DOHH2 (cell line): Measurements from ENCODE around the gene VCL.
"Not testable (repeated sequence)": the region's sequence is repeated elsewhere in the genome, so short reads cannot be mapped to it uniquely, and the experiment has no call there.

ENCODE experiments used
- H3F3A ChIP-seq: fragments of 200-600 bp; sonication (generic), shearing (Covaris generic); 2 replicates; pipeline ENCODE4 v1.6.0; 2016; ENCODE audit warnings: antibody characterized with exemption, mild to moderate bottlenecking; ENCODE audit not compliant: control insufficient read depth, insufficient read depth
- H3K27ac ChIP-seq: fragments of 200-600 bp; sonication (generic); 2 replicates; pipeline ENCODE4 v1.5.1; 2014; ENCODE audit warnings: low read depth, mild to moderate bottlenecking, low read length, moderate library complexity
- H3K27me3 ChIP-seq: fragments of 200-600 bp; sonication (generic); 2 replicates; pipeline ENCODE4 v1.6.1; 2014; ENCODE audit warnings: mild to moderate bottlenecking, low read length, mixed read lengths; ENCODE audit not compliant: control insufficient read depth
- H3K36me3 ChIP-seq: fragments of 200-600 bp; sonication (generic); 2 replicates; pipeline ENCODE4 v1.6.1; 2014; ENCODE audit warnings: mild to moderate bottlenecking, low read length, moderate library complexity, mixed read lengths; ENCODE audit not compliant: control insufficient read depth
- H3K4me1 ChIP-seq: fragments of 200-600 bp; sonication (generic); 2 replicates; pipeline ENCODE4 v1.6.1; 2014; ENCODE audit warnings: mild to moderate bottlenecking, low read length, mixed read lengths; ENCODE audit not compliant: control insufficient read depth
- H3K4me2 ChIP-seq: fragments of 200-600 bp; sonication (generic); 2 replicates; pipeline ENCODE4 v1.6.0; 2014; ENCODE audit warnings: mild to moderate bottlenecking, low read length, moderate library complexity
- H3K4me3 ChIP-seq: fragments of 200-600 bp; sonication (generic); 2 replicates; pipeline ENCODE4 v1.5.1; 2014; ENCODE audit warnings: mild to moderate bottlenecking, low read length, mixed read lengths
- H3K79me2 ChIP-seq: fragments of 200-600 bp; sonication (generic); 2 replicates; pipeline ENCODE4 v1.6.1; 2014; ENCODE audit warnings: mild to moderate bottlenecking, low read length, mixed read lengths; ENCODE audit not compliant: control insufficient read depth
- H3K9me2 ChIP-seq: fragments of 200-600 bp; sonication (generic); replicated peaks from 2 replicates; pipeline ENCODE4 v1.6.1; 2014; ENCODE audit warnings: mild to moderate bottlenecking, low read length, mixed read lengths; ENCODE audit not compliant: control insufficient read depth
- H3K9me3 ChIP-seq: fragments of 200-600 bp; sonication (generic); 2 replicates; pipeline ENCODE4 v1.6.1; 2014; ENCODE audit warnings: antibody characterized with exemption, low read length, mixed read lengths; ENCODE audit not compliant: control insufficient read depth, insufficient read depth
- H4K20me1 ChIP-seq: fragments of 200-600 bp; sonication (generic); 2 replicates; pipeline ENCODE4 v1.6.0; 2014; ENCODE audit warnings: low read depth, mild to moderate bottlenecking, antibody characterized with exemption, low read length, moderate library complexity; ENCODE audit not compliant: control insufficient read depth, insufficient read depth
- EZH2phosphoT487 ChIP-seq: fragments of 200-600 bp; sonication (generic); IDR thresholded peaks from 2 replicates; pipeline ENCODE4 v1.6.1; 2017; ENCODE audit warnings: borderline replicate concordance, mild to moderate bottlenecking, antibody characterized with exemption, low read length, moderate library complexity, mixed read lengths
- TF ChIP-seq, protein P1 (sequence below): fragments of 200-600 bp; sonication (generic); IDR thresholded peaks from one replicate; pipeline ENCODE4 v1.5.1; 2014; ENCODE audit warnings: antibody characterized with exemption, mild to moderate bottlenecking, low read depth, low read length; ENCODE audit not compliant: poor library complexity, severe bottlenecking

The VCL gene

DNA sequence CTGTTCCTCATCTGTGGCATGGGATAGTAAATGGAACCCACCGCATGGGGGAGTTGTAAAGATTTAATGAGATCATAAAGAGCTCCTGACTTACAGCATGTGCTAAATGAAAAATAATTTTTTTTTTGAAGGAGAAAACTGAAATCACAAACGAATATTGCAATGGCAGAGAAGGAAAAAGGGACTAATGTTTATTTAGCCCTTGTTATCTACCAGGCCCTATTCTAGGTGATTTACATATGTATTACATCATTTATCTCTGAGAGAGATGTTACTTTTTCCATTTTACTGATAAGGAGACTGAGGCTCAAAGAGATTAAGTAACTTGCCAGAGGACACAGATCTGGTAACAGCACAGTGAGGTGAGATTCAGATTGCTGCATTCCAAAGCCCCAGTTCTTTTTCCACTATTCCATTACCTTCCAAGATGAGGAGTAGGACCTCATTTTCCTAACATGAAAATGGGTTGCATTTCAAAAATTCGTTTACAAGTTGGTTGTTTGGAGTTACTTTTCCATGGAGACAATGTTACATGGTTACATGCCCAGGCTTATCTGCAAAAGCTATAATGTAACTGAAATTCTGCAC, 28.6 kb downstream of the VCL start:
- no peaks in the 10 kb centered on the region for H3K9me3 ChIP-seq
- no peak overlapping the region for H3K4me2 ChIP-seq
- TF ChIP-seq, protein P1, sequence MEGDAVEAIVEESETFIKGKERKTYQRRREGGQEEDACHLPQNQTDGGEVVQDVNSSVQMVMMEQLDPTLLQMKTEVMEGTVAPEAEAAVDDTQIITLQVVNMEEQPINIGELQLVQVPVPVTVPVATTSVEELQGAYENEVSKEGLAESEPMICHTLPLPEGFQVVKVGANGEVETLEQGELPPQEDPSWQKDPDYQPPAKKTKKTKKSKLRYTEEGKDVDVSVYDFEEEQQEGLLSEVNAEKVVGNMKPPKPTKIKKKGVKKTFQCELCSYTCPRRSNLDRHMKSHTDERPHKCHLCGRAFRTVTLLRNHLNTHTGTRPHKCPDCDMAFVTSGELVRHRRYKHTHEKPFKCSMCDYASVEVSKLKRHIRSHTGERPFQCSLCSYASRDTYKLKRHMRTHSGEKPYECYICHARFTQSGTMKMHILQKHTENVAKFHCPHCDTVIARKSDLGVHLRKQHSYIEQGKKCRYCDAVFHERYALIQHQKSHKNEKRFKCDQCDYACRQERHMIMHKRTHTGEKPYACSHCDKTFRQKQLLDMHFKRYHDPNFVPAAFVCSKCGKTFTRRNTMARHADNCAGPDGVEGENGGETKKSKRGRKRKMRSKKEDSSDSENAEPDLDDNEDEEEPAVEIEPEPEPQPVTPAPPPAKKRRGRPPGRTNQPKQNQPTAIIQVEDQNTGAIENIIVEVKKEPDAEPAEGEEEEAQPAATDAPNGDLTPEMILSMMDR = no peak
- TF ChIP-seq EZH2phosphoT487 = no peak
- peaks cover 74% of the 10 kb centered on the region for H3K79me2 ChIP-seq
- no peaks in the 10 kb centered on the region for H3K9me2 ChIP-seq
- H3K27me3 ChIP-seq = no peaks in the 10 kb centered on the region
- no peaks in the 10 kb centered on the region; the same call in none of the 2 replicates for H3F3A ChIP-seq
- H4K20me1 ChIP-seq = peaks cover 5% of the 10 kb centered on the region; the same call in 1 of the 2 replicates
- no peak overlapping the region for H3K4me3 ChIP-seq
- peaks cover 32% of the 10 kb centered on the region for H3K4me1 ChIP-seq
- H3K36me3 ChIP-seq = peaks cover 6% of the 10 kb centered on the region
- no peak overlapping the region for H3K27ac ChIP-seq

DNA sequence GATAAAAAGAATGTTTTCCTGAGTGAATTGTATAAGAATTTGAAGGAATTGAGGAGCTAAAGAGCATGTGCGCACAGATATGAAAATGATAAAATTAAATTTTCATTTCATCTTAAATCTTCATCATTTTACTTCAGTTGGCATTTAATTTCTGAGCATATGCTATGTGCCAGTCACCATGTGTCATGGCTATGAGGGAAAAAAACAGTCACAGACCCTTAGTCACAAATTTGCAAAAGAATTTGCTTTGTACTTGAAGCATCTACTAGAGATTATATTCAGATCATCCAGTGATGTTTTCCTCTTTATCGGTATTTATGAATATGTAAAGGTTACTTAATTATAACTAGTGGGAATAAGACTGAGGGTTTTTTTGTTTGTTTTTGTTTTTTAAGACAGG, 29.8 kb downstream of the VCL start:
- no peaks in the 10 kb centered on the region for H3K9me2 ChIP-seq
- no peak overlapping the region for H3K27ac ChIP-seq
- H3K36me3 ChIP-seq = peaks cover 3% of the 10 kb centered on the region
- no peaks in the 10 kb centered on the region; the same call in none of the 2 replicates for H3F3A ChIP-seq
- no peak overlapping the region for H3K4me3 ChIP-seq
- no peak for TF ChIP-seq EZH2phosphoT487
- TF ChIP-seq, protein P1 = no peak
- H4K20me1 ChIP-seq = peaks cover 5% of the 10 kb centered on the region; the same call in 1 of the 2 replicates
- no peak overlapping the region for H3K4me2 ChIP-seq
- H3K27me3 ChIP-seq = no peaks in the 10 kb centered on the region
- peaks cover 67% of the 10 kb centered on the region for H3K79me2 ChIP-seq
- peaks cover 27% of the 10 kb centered on the region for H3K4me1 ChIP-seq
- H3K9me3 ChIP-seq = no peaks in the 10 kb centered on the region

DNA sequence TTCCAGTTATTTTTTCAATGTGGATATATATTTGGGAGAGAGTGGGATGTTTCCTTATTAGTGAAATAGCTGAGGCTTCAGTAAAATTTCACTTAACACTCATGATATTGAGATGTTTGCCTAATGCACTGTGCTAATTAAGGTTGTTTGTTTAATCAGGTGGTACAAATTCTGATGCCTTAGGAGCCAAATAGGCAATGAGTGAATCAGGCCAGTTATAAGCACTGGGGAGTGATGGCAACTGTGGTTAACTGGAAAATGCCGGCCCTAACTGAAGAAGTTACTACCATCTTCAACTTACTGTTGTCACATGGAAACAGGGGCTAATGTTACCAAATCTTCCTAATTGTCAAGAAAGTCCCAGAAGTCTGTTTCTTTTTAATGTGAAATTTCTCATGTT, 32.0 kb downstream of the VCL start:
- peaks cover 46% of the 10 kb centered on the region for H3K4me1 ChIP-seq
- H3K27me3 ChIP-seq = no peaks in the 10 kb centered on the region
- H3K4me3 ChIP-seq = no peak overlapping the region
- no peaks in the 10 kb centered on the region for H3K9me2 ChIP-seq
- H3K79me2 ChIP-seq = peaks cover 54% of the 10 kb centered on the region
- H3F3A ChIP-seq = peaks cover 12% of the 10 kb centered on the region
- TF ChIP-seq, protein P1 = no peak
- TF ChIP-seq EZH2phosphoT487 = no peak
- no peak overlapping the region for H3K4me2 ChIP-seq
- H3K36me3 ChIP-seq = peaks cover 3% of the 10 kb centered on the region; the same call in 1 of the 2 replicates
- H3K27ac ChIP-seq = no peak overlapping the region
- H3K9me3 ChIP-seq = no peaks in the 10 kb centered on the region
- peaks cover 5% of the 10 kb centered on the region; the same call in 1 of the 2 replicates for H4K20me1 ChIP-seq

DNA sequence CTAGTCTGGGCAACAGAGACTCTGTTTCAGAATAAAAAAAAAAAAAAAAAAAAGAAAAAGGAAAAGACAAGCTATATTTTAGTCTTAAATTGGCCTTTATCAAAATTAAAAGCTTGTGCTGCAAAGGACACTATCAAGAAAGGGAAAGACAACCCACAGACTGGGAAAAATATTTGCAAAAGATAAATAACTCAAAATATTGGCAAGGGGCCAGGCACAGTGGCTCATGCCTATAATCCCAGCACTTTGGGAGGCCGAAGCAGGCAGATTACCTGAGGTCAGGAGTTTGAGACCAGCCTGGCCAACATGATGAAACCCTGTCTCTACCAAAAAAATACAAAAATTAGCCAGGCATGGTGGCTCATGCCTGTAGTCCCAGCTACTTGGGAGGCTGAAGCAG, 34.3 kb downstream of the VCL start:
- H3K9me2 ChIP-seq = not testable (repeated sequence)
- H3K4me1 ChIP-seq = peaks cover 36% of the 10 kb centered on the region
- peaks cover 12% of the 10 kb centered on the region for H3F3A ChIP-seq

More for the DNA sequence above, 34.3 kb downstream of the VCL start:
- H3K27ac ChIP-seq, H4K20me1 ChIP-seq, H3K4me2 ChIP-seq, H3K9me3 ChIP-seq, H3K36me3 ChIP-seq, H3K4me3 ChIP-seq, H3K27me3 ChIP-seq: not testable (repeated sequence)
- peaks cover 43% of the 10 kb centered on the region for H3K79me2 ChIP-seq
